GM19397 (cell line): Measurements from ENCODE around the gene GRIK4.
A peak's percentile ranks its signal among the peaks of the same experiment; 100 is the strongest.

ENCODE experiments used
- ATAC-seq: cut with Tn5 transposase; IDR thresholded peaks from one replicate; pipeline ENCODE4 v1.9.1; 2021; ENCODE audit warnings: mild to moderate bottlenecking, moderate library complexity; ENCODE audit not compliant: unreplicated experiment

GRIK4 gene

DNA sequence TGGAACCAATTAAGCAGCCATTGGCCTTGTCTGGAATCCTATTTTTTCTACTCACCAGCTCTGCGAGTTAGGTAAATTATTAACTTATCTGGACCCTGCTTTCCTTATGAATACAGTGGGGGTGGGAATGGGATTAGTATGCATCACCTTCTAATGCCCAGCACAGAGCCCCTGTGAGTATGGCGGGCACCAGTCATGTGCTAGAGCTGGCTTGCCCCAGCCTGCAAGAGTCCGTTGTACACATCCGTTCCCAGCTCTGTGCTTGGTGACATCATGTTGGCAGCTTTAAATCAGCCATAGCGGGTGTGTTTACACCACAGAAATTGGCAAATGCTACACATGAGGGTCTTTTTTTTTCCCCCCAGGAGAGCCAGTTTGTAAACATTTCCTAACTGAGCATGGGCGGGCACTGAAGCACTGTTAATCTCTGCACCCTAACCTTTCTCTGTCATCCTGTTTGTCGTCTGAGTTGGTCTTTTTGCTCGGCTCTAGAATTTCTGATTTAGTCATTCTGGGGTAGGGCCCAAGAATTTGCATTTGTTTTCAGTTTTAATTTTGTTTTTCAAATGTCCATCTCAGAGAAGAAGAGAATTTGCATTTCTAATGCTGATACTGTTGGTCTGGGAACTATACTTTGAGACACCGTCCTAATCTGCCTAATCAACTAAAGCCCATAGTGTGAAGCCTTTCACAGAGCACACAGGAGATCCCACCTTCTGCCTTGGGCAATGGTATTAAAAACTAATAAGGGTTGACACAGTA lies 382.1 kb downstream of the GRIK4 start:
- peak; percentile 65 for ATAC-seq

DNA sequence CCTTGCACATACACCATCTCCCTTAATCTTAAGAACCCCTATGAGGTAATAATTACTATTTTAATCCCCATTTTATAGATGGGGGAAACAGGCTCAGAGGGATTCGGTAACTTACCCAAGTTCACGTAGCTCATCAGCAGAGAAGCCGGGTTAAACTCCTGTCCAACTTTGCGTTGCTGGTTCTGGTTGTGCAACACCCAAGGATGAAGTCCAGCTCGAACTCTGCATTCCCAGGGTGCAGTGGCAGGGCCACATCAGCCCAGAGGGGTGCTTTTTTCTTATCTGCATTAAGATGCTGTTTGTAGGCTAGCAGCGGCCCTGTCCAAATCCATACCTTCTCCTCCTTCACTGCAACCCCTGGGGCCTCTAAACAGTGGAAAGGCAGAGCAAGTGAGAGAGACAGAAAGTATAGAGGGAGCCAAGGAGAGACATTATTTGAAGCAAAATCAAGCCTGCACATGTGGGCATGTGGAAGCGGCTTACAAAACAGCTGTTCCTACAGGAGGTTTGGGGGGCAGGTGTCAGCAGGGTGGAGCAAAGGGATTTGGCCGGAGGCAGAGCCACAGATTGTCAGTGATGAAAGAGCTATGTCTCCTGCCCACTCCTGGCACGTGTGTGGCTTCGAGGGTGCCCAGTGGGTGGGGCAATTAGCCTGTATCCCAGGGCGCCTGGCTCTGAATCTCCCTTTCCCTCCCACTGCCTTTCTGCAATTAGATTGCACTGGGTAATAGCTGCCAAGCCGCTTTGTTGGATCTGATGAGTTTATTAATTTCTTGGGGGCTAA lies 382.8 kb downstream of the GRIK4 start:
- no peak for ATAC-seq

DNA sequence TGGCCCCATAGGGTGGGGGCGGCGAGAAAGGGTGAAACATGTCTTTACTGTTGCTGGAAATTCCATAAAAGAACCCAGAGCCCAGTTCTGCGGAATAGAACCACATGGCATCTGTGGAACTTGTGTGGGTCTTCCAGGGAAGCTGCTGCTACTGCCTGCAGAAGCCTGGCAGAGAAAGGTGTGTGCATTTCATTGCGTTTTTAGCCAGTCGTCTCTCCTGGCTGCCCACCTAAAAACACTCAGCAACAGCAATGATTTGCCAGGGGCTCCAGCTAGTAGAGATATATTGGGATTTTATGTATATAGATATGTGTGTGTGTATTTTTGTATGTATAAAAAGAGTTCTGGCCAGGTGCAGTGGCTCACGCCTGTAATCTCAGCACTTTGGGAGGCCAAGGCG lies 385.1 kb downstream of the GRIK4 start:
- ATAC-seq, result no peak

DNA sequence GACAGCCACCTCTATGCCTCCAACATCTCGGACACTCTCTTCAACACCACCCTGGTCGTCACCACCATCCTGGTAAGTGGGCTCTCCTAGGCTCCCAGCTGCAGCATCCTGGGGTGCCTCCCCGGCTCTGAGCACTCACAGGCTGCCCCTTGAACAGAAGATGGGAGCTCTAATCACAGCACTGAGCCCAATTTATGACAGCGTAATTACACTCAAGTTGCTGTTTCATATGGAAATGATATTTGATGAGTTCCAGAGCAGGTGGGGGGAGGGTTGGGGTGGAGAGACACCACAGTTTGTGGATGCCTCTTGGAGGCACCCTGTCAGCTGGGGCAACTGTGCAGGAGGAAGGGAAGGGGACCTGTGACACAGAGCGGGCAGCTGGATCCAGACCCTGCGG lies 387.0 kb downstream of the GRIK4 start:
- ATAC-seq, result no peak

DNA sequence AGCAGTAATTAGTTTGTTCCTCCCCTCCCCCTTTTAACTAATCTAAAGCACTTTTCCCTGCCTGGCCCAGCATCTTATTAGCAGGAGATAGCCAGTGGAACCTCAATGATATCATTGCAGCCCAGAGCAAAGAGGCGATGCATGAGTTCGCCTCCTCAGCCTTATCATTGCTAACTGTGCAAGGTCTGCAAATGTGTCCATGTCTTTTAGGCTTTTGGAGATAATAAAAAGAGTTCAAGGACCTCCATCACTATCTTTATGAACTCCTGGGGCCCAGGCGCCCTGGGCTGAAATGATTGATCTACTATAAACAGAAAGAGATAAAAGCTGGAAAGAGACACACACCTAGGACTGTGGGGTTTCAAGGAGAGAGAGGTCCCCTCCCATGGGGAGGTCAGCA lies 388.2 kb downstream of the GRIK4 start:
- ATAC-seq, result no peak

DNA sequence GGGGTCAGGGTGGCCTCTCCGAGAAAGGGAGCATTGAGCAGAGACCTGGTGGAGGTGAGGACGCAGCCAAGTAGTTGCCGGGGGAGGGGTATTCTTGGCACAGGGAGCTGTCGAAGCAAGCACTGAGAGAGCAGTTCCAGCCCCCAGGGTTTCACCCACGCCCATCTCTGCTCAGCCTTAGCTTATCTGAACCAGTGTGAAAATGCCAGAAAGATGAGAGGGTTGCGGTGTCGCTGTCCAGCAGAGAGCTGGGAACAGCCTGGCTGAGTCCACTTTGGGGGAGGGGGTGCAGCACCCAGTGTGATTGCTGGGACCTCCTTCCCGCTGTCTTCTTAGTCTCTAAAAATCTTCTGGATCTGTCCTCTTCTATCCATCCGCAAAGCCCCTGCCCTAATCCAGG lies 389.1 kb downstream of the GRIK4 start:
- no peak for ATAC-seq

DNA sequence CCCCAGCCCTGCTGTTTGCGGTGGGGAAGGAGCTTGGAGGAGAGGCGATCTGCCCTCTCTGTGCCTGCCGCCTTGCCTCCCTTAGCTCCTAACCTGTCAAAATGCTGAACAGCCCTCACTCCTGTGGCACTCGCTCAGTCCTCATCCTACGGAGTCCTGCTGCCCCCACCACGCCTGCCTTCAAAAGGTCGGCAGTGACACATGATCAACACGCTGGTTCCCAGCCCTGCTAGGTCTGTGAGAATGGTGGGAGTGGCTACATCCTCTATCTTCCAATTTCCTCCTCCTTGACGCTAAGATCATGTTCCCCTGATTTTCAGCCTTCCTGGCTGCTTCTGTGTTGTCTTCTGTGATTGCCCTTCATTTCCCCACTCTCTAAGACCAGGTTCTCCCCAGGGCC lies 392.1 kb downstream of the GRIK4 start:
- no peak for ATAC-seq

DNA sequence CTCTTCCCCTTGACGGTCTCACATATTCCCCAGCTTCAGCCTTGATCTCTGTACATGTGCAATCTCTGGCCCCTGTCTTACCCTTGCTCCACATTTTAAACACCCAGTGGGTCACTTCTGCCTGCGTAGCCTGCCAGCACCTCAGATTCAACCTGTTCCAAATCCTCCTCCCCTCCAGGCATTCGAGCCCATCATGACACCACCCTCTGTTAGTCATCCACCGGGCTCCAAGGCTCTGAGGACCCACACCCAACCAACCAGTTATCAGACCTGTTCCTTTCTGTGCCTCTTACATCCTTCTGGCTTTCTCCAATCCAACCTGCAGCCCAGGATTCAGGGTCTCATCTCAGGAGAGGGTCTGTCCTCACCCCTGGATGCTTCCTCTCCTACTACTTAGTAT lies 392.6 kb downstream of the GRIK4 start:
- no peak for ATAC-seq

DNA sequence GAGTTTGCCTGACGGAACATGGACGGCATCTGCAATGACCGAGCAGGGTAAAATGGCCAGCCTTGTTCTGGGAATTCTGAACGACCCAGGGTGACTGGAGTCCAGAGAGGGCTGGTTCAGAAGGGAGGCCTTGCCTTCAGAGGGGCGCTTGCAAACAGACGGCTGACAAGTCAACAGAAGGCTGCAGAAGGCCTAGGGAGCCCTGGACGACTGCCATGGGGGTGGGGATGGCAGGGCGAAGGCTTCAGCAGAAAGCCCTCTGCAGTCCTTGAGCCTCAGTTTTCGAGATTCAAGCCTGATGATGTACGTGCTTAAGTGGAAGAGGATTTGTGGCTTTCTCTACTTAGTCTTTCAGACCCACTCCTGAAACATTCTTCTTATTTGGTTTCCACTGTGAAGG lies 395.2 kb downstream of the GRIK4 start:
- ATAC-seq, result no peak

DNA sequence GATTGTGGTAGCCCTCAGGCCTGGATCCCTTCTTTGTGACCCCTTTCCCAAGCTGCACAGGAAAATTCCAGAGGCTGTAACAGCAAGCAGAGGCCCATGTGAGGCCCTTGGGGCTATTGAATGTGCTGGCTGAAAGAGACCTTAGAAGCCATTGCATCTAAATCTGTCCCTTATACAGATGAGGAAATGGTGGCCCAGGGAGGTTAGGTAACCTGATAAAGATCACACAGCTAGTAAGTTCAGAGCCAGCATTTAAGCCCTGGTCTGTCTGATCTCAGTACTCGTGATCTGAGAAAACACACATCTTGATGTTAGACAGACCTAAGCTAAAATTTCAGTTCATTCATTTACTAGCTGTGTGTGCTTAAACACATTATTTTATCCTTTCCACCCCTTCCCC lies 396.4 kb downstream of the GRIK4 start:
- ATAC-seq, result no peak

DNA sequence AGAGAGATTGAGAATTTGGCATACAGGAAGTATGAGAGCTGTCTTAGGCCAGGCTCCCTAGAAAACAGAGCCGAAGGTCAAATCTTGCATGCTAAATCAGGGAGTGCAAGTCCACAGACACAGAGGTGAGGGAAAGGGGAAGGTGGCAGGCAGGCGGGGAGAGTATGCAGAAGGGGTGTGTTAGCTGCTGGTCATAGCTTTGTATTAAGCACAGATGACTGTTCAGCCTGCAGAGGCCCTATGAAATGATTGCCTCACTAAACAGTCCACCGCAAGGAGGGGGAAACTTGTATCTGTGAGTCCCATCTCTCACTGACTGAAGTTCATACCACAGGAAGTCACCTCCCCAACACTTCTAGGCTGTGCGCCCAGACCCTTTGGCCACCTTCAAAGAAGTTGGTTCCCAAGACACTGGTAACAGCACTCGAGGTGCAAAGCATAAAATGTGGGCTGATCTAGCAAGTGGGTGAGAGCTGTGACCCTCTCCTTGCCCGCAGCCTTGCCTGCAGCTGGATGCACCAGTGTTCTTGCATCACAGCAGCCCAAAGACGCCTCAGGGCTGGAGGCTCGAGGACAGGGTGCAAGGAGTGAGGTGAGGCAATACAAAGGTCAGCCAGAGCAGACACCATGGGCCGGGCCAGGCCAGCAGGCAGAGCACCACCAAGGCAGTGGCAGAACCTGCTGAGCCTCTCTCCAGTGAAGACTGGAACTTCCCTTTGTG lies 397.1 kb downstream of the GRIK4 start:
- ATAC-seq, result no peak

DNA sequence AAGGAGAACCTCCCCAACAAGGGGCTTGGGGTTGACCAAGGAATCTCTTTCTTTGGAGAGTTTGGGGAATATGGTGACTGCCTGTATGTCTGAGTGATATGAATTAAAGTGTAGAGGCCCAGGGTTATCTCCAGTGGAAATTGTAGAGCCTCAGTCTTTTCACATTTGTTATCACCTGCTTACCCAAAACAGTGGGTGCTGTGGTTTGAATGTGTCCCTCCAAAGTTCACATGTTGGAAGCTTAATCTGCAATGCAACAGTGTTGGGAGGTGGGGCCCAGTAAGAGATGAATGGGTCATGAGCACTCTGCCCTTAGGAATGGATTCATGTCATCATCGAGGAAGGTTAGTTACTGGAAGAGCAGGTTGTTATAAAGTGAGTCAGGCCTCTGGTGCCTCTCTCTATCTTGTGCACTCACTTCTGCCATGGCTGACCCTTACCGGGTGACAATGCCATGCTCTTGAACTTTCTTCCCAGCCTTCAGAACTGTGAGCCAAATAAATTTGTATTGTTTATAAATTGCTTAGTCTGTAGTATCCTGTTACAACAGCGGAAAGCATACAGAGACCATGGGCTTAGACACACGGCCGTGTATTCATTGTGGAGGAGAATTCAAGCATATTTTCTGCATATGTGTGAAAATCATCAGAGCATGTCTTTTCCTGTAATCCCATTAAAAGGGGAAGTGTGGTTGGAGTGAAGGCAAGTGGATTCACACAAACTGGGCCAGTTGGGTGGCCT lies 398.3 kb downstream of the GRIK4 start:
- ATAC-seq, result no peak

DNA sequence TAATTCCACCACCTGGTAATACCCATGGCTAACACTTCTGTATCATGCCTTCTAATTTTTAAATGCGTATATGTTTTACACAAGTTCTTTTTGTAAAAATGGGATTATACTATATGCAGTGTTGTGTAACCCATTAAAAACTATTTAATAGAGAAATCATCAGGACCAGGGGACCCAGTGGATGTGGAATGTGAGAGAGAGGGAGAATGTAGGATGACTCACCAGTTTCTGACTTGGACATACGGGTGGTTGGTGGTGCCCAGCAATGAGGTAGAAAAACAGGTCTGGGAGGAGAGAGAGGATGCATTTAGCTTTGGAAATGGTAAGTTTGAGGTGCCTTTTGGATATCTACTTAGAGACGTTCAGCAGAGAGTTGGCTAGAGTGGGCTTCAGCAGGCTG lies 400.4 kb downstream of the GRIK4 start:
- ATAC-seq, result no peak

DNA sequence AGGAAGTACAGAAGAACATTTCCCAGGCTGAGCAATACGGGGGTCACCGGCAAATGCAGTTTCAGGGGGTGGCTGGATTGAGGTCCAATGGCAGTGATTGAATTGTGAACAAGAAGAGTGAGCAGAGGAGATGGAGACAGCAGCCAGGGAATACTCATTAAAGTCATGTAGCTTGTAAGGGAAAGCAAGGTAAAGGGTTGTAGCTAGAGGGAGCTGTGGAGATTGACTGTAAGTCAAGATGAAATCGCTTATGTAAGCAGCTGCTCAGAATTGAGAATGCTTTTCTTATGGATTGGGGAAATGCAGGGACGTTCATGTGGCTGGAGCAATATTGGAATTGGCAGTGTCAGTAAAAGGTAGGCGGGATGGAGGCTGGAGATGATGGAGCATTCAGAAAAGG lies 401.0 kb downstream of the GRIK4 start:
- ATAC-seq, result no peak

DNA sequence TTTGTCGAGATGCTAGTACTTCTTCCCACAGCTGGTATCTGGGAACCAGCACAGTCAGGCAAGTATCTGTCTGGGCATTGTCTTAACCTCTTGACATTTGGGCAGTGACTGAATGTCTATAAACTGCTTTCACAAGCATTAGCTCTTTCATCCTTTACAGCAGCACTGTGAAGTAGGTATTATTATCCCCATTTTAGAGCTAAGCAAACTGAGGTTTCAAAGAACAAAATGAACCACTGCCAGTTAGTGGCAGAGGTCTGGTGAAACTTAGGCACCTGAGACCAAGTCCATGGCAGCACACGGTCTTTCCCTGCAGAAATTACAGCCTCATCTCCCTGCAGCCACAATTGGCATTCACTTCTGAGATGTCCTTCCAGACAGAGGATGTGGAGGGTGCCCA lies 401.4 kb downstream of the GRIK4 start:
- no peak for ATAC-seq

DNA sequence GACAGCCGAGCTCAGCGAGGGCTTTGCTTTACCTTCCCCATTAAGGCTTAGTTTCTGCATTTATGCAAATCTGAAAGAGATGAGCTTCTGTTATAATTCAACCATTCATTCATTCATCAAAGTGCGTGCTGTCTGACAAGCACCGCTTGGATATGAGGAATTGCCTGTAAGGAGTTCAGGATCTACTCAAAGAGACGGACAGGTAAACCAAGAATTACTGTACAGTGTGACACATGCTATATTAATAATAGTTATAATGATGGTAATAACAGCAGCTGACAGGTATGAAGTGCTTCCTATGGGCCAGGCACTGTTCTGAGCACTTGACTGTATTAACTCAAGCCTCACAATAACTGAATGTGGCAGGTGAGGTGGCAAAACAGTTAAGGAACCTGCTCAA lies 402.5 kb downstream of the GRIK4 start:
- ATAC-seq, result no peak

DNA sequence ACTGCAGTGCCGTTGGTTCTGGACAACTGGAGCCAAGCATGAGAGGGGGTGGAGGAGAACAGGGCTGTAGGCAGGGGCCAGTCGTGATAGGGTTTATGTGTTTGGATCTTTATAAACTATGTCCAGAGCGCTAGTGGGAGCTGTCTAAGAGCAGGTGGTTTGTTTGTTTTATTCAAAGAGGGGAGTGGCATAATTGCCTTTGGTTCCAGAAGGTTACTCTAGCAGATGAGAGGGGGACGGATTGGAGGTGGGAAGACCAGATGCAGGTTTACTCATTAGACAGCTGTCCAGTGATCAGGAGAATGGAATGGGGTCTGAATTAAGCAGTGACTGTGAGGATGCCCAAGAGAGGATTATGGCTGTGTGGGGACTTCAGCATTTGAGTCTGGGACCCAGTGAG lies 403.1 kb downstream of the GRIK4 start:
- ATAC-seq, result no peak

DNA sequence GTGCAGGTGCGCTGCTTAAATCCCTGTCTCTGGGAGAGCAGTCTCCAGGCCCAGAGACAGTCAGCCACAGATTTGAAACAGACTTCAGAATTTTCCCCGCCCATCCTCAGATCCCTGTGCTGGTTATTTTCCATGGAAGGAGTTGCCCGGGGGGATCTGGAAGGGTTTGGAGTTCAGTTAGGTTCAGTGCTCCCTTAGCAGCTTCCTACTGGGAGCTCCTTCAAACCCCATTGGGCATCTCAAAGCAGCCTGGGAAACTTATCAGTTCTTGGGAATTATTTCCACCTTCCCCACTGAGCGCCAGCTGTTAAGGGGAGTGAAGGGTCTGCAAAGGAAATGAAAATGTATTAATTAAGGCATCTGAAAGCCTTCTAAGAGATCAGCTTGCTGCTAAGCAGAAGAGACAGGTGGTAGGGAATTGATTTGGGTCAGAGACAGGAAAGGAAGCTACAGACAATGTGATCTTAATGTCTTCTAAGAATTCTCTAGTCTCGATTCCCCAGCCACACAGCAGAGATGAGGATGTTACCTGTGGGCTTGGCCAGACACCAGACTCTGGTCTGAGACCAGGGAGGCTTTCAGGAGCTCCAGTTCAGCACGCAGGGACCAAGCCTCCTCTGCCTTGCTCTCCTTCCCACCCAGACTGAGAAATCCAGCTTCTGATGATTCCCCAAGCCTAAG lies 406.2 kb downstream of the GRIK4 start:
- no peak for ATAC-seq

DNA sequence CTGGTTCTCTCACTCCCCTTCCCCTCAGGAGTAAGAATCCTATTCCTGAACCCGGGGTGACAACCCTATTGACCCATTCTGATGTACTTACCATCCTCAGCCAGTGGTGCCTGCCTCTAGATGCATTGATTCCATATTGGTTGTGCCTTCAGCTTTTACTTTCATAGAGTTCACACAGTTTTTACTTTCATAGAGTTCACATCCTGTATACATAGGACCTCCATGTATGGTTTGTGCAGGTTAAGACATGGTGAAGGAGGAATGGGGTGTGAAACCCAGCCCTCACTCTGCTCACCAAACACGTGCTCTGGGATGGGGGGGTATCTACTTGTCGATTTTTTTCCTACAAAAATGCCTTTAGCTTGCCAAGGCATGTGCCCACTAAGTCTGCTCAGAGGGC lies 406.7 kb downstream of the GRIK4 start:
- no peak for ATAC-seq

DNA sequence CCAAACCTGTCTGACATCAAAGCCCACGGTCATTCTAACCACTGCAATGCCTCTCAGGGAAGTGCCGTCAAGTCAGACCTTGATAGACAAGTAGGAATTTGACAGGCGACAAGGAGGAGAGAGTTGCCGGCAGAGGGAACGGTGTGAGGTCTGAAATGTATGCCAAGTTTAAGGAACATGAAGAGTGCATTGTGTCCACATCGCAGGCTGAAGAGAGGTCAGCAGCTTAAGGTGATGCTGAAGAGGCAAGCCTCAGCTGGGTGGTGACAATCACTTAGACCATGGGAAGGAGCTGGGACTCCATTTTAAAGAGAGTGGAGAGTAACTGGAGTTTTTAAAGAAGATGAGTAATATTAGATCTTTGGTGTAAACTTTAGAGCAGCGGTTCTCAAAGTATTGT lies 407.5 kb downstream of the GRIK4 start:
- no peak for ATAC-seq

DNA sequence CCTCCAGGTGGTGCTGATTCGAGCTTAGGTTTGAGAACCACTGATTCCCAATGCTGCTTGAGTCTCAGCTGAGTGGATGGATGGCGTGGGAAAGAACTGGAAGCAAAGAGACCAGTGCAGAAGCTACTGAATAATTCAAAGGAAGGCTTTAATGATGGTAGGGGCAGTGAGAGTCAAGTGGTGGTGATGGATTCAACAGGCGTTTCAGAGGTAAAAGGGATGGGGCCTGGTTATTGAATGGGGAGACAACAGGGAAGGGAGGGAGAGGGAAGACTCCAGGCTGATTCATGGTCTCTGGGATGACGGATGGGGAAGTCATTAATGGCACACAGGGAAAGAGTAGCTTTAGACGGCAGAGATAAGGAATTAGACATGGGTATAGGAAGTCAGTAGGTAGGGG lies 408.0 kb downstream of the GRIK4 start:
- ATAC-seq, result no peak
